ENCODE measurements around the gene SGSM1. TPM values are rescaled to one million over a fixed set of nuclear protein-coding genes. Genes with fewer than 3 reads are reported as not detected.

The SGSM1 gene
- total RNA-seq, 2 experiments from 2014 or later: 0.13 TPM; not detected in 1

- intact Hi-C loops (cut with micrococcal nuclease): no loop called here
- Mint-ChIP-seq H3K27me3 (no peaks in the 10 kb centered on the region), H3K4me1 (ENCODE audit: low read depth) (no peaks in the 10 kb centered on the region), H3K27ac (no peak overlapping the region), H3K4me3 (no peak overlapping the region), H3K9me3 (no peaks in the 10 kb centered on the region), H3K36me3 (ENCODE audit: low read depth) (no peaks in the 10 kb centered on the region)
- DNase-seq: no peak
- CTCF ChIA-PET: interaction anchor here (1.0 kb wide), 1 partner anchor 76 kb away, joined by 3 read pairs; no protein-coding TSS in a partner anchor
- POLR2A ChIA-PET: no interaction called here
- TF ChIP-seq CTCF (IDR thresholded peaks at IDR 0.05): no peak
- no peak for ATAC-seq
Observed at GRCh38 chr22:24878969-24879368, 73.0 kb downstream of the SGSM1 start.

GRCh38 chr22:24883432-24883831, 77.4 kb downstream of the SGSM1 start:
- Mint-ChIP-seq H3K27me3 (no peaks in the 10 kb centered on the region), H3K36me3 (ENCODE audit: low read depth) (no peaks in the 10 kb centered on the region), H3K4me3 (no peak overlapping the region), H3K27ac (no peak overlapping the region), H3K9me3 (no peaks in the 10 kb centered on the region), H3K4me1 (ENCODE audit: low read depth) (no peaks in the 10 kb centered on the region)
- intact Hi-C loops (cut with micrococcal nuclease): no loop called here
- TF ChIP-seq CTCF (IDR thresholded peaks at IDR 0.05): no peak
- no peak for ATAC-seq
- ChIA-PET POLR2A (no interaction called here), CTCF (interaction anchor here (0.6 kb wide), 1 partner anchor 26 kb away, joined by 3 read pairs; no protein-coding TSS in a partner anchor)
- no peak for DNase-seq

- no peak for DNase-seq
- intact Hi-C loops (cut with micrococcal nuclease): no loop called here
- no peak overlapping the region for H3K27ac Mint-ChIP-seq
- H3K36me3 Mint-ChIP-seq (ENCODE audit: low read depth): no peaks in the 10 kb centered on the region
- no peak overlapping the region for H3K4me3 Mint-ChIP-seq
- H3K9me3 Mint-ChIP-seq: no peaks in the 10 kb centered on the region
- no peaks in the 10 kb centered on the region for H3K4me1 Mint-ChIP-seq (ENCODE audit: low read depth)
- ATAC-seq: no peak
- ChIA-PET POLR2A (no interaction called here), CTCF (interaction anchor here (0.6 kb wide), 1 partner anchor 144 kb away, joined by 3 read pairs; no protein-coding TSS in a partner anchor)
- TF ChIP-seq CTCF (IDR thresholded peaks at IDR 0.05): no peak
- H3K27me3 Mint-ChIP-seq: no peaks in the 10 kb centered on the region
Observed at GRCh38 chr22:24887260-24887659, 81.2 kb downstream of the SGSM1 start.

GRCh38 chr22:24893341-24894070, 87.5 kb downstream of the SGSM1 start:
- Mint-ChIP-seq H3K27ac (no peak overlapping the region), H3K4me3 (no peak overlapping the region), H3K27me3 (peaks cover 2% of the 10 kb centered on the region), H3K36me3 (ENCODE audit: low read depth) (no peaks in the 10 kb centered on the region), H3K9me3 (no peaks in the 10 kb centered on the region), H3K4me1 (ENCODE audit: low read depth) (no peaks in the 10 kb centered on the region)
- POLR2A ChIA-PET: no interaction called here
- no peak for TF ChIP-seq CTCF (IDR thresholded peaks at IDR 0.05)
- intact Hi-C loops (cut with micrococcal nuclease): no loop called here
- DNase-seq (no peak), ATAC-seq (no peak)
- CTCF ChIA-PET: no interaction called here

- CTCF ChIA-PET: no interaction called here
- no peak overlapping the region for H3K4me3 Mint-ChIP-seq
- no peak overlapping the region for H3K27ac Mint-ChIP-seq
- no peak for TF ChIP-seq CTCF (IDR thresholded peaks at IDR 0.05)
- peaks cover 2% of the 10 kb centered on the region for H3K27me3 Mint-ChIP-seq
- intact Hi-C loops (cut with micrococcal nuclease): no loop called here
- H3K4me1 Mint-ChIP-seq (ENCODE audit: low read depth): no peaks in the 10 kb centered on the region
- DNase-seq (no peak), ATAC-seq (no peak)
- no peaks in the 10 kb centered on the region for H3K36me3 Mint-ChIP-seq (ENCODE audit: low read depth)
- no peaks in the 10 kb centered on the region for H3K9me3 Mint-ChIP-seq
- POLR2A ChIA-PET: no interaction called here
Observed at GRCh38 chr22:24894220-24894975, 88.4 kb downstream of the SGSM1 start.

Measured in activated CD8-positive, alpha-beta T cell treated with anti-CD3 and anti-CD28 coated beads for 36 hours (primary cell).